ENCODE results near the gene SPRY2.

Gene SPRY2

DNA sequence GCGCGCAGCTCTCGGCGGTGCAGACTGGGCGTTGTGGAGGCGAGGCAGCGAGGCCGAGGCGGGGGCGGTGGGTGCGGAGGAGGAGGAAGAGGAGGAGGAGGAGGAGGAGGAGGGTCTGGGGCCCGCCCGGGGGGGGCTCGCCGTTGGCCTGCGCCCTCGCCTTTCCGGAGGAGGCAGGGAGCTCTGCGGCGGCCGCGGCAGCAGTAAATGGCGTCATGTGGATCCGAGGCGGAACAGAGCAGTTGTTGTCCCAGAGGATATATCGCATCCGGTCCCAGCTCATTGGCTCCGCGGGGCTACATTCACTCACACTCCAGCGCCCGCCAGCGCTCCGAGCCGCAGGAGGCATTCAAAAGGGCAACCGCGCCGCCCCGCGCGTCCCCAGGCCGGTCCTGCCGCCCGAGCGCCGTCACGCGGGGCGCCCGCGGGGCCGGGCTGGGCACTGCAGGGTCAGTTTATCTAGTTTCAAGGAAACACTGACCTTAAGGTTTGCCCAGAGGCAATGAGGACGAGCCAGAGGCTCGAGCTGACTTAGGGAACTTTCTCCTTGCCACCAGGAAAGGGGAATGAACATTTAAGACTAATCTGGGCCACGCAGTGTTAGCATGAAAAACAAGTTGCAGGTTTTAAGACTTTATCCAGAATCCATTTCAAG is at the start of gene SPRY2 (continued):
- no peak for TF ChIP-seq ZNF148 (tag by site-specific recombination; IDR thresholded peaks at IDR 0.05; ENCODE audit: borderline replicate concordance)
- TF ChIP-seq ZNF660 (tag by site-specific recombination; IDR thresholded peaks at IDR 0.05), result peak; percentile 84; the same call in 1 of the 2 replicates
- peak; percentile 95 for TF ChIP-seq GLIS2 (tag by site-specific recombination; IDR thresholded peaks at IDR 0.05)
- TF ChIP-seq ZBTB7A (tag by site-specific recombination; IDR thresholded peaks at IDR 0.05; ENCODE audit: low read depth), result no peak
- no peak for TF ChIP-seq ZNF366 (tag by site-specific recombination; conservative IDR thresholded peaks at IDR 0.05)
- no peak for TF ChIP-seq HOXD13 (CRISPR knock-in tag; IDR thresholded peaks at IDR 0.05; ENCODE audit: borderline replicate concordance)
- no peak for TF ChIP-seq ZNF596 (tag by site-specific recombination; IDR thresholded peaks at IDR 0.05)
- no peak for TF ChIP-seq ZNF362 (tag by site-specific recombination; IDR thresholded peaks at IDR 0.05)
- TF ChIP-seq, protein P1, sequence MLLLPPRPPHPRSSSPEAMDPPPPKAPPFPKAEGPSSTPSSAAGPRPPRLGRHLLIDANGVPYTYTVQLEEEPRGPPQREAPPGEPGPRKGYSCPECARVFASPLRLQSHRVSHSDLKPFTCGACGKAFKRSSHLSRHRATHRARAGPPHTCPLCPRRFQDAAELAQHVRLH (tag by site-specific recombination; IDR thresholded peaks at IDR 0.05), result no peak
- TF ChIP-seq ZNF114 (tag by site-specific recombination; IDR thresholded peaks at IDR 0.05), result no peak
- TF ChIP-seq ZNF175 (tag by site-specific recombination; IDR thresholded peaks at IDR 0.05), result no peak
- TF ChIP-seq ZNF792 (tag by site-specific recombination; IDR thresholded peaks at IDR 0.05), result no peak
- TF ChIP-seq ZNF174 (tag by site-specific recombination; IDR thresholded peaks at IDR 0.05), result no peak
- TF ChIP-seq ZNF449 (tag by site-specific recombination; IDR thresholded peaks at IDR 0.05), result peak; percentile 63
- TF ChIP-seq, protein P2, sequence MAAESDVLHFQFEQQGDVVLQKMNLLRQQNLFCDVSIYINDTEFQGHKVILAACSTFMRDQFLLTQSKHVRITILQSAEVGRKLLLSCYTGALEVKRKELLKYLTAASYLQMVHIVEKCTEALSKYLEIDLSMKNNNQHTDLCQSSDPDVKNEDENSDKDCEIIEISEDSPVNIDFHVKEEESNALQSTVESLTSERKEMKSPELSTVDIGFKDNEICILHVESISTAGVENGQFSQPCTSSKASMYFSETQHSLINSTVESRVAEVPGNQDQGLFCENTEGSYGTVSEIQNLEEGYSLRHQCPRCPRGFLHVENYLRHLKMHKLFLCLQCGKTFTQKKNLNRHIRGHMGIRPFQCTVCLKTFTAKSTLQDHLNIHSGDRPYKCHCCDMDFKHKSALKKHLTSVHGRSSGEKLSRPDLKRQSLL (tag by site-specific recombination; IDR thresholded peaks at IDR 0.05), result peak; percentile 83
- TF ChIP-seq ZFHX2 (tag by site-specific recombination; conservative IDR thresholded peaks at IDR 0.05), result peak; percentile 97
- TF ChIP-seq PRDM10 (tag by site-specific recombination; IDR thresholded peaks at IDR 0.05), result no peak
- no peak for TF ChIP-seq ZNF585B (tag by site-specific recombination; IDR thresholded peaks at IDR 0.05)
- no peak for TF ChIP-seq ZSCAN16 (tag by site-specific recombination; IDR thresholded peaks at IDR 0.05)
- TF ChIP-seq ZNF24 (tag by site-specific recombination; IDR thresholded peaks at IDR 0.05), result 0 out of 2 replicates have a peak, but pooled peaks have one; percentile 62
- TF ChIP-seq HOXA7 (CRISPR knock-in tag; IDR thresholded peaks at IDR 0.05; ENCODE audit: borderline replicate concordance), result no peak
- TF ChIP-seq WT1 (tag by site-specific recombination; IDR thresholded peaks at IDR 0.05), result peak; percentile 80
- TF ChIP-seq ZNF747 (tag by site-specific recombination; IDR thresholded peaks at IDR 0.05), result no peak
- TF ChIP-seq ZBTB10 (tag by site-specific recombination; IDR thresholded peaks at IDR 0.05), result no peak
- no peak for TF ChIP-seq ZNF433 (tag by site-specific recombination; IDR thresholded peaks at IDR 0.05; ENCODE audit: low read depth)
- TF ChIP-seq ZNF23 (tag by site-specific recombination; IDR thresholded peaks at IDR 0.05; ENCODE audit: borderline replicate concordance), result no peak
- peak; percentile 88; the same call in 1 of the 2 replicates for TF ChIP-seq ZNF561 (tag by site-specific recombination; IDR thresholded peaks at IDR 0.05; ENCODE audit: borderline replicate concordance)
